ENCODE data around the gene OSBPL2.

OSBPL2 gene

GRCh38 chr20:62195736-62196135 is 42.6 kb upstream of the OSBPL2 start:
- no peak for DNase-seq (ENCODE audit: low read depth)
- no peak overlapping the region for H3K4me3 ChIP-seq (ENCODE audit: low read length)
- TF ChIP-seq, protein P1, sequence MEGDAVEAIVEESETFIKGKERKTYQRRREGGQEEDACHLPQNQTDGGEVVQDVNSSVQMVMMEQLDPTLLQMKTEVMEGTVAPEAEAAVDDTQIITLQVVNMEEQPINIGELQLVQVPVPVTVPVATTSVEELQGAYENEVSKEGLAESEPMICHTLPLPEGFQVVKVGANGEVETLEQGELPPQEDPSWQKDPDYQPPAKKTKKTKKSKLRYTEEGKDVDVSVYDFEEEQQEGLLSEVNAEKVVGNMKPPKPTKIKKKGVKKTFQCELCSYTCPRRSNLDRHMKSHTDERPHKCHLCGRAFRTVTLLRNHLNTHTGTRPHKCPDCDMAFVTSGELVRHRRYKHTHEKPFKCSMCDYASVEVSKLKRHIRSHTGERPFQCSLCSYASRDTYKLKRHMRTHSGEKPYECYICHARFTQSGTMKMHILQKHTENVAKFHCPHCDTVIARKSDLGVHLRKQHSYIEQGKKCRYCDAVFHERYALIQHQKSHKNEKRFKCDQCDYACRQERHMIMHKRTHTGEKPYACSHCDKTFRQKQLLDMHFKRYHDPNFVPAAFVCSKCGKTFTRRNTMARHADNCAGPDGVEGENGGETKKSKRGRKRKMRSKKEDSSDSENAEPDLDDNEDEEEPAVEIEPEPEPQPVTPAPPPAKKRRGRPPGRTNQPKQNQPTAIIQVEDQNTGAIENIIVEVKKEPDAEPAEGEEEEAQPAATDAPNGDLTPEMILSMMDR (conservative IDR thresholded peaks at IDR 0.05; ENCODE audit: low read depth, low read length): no peak

DNA sequence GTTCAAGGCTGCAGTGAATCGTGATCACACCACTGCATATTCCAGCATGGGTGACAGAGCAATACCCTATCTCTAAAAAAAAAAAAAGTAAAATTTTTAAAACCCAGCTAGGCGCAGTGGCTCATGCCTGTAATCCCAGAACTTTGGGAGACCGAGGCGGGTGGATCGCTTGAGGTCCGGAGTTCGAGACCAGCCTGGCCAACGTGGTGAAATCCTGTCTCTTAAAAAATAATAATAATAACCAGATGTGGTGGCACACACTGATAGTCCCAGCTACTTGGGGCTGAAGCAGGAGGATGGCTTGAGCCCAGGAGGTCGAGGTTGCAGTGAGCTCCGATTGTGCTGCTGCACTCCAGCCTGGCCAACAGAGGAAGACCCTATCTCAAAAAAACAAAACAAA is 42.0 kb upstream of the OSBPL2 start:
- no peak for DNase-seq (ENCODE audit: low read depth)
- TF ChIP-seq, protein P1 (conservative IDR thresholded peaks at IDR 0.05; ENCODE audit: low read depth, low read length): no peak
- no peak overlapping the region for H3K4me3 ChIP-seq (ENCODE audit: low read length)

DNA sequence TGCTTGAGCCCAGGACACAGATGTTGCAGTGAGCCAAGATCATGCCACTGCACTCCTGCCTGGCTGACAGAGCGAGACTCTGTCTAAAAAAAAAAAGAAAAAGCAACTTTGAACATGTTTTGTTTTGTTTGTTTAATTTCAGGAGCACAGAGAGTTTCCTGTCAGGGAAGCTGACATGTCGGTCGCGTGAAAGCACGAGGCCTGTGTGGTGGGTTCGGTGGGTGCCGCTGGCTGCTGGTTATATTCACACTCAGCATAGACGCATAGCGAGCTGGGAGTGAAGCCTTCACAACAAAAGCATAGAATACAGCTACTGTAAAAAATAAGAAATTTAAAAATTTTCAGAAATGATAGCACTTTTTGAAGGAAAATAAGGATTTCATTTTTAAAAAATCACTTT is 41.0 kb upstream of the OSBPL2 start:
- TF ChIP-seq, protein P1 (conservative IDR thresholded peaks at IDR 0.05; ENCODE audit: low read depth, low read length): no peak
- no peak for DNase-seq (ENCODE audit: low read depth)

GRCh38 chr20:62197801-62198200 is 40.5 kb upstream of the OSBPL2 start:
- no peak for DNase-seq (ENCODE audit: low read depth)
- TF ChIP-seq, protein P1 (conservative IDR thresholded peaks at IDR 0.05; ENCODE audit: low read depth, low read length): no peak
- no peak overlapping the region for H3K4me3 ChIP-seq (ENCODE audit: low read length)

More for the DNA sequence above, 41.0 kb upstream of the OSBPL2 start:
- H3K4me3 ChIP-seq (ENCODE audit: low read length): no peak overlapping the region

GRCh38 chr20:62198496-62198895 is 39.8 kb upstream of the OSBPL2 start:
- TF ChIP-seq, protein P1 (conservative IDR thresholded peaks at IDR 0.05; ENCODE audit: low read depth, low read length): no peak
- DNase-seq (ENCODE audit: low read depth): no peak
- no peak overlapping the region for H3K4me3 ChIP-seq (ENCODE audit: low read length)

DNA sequence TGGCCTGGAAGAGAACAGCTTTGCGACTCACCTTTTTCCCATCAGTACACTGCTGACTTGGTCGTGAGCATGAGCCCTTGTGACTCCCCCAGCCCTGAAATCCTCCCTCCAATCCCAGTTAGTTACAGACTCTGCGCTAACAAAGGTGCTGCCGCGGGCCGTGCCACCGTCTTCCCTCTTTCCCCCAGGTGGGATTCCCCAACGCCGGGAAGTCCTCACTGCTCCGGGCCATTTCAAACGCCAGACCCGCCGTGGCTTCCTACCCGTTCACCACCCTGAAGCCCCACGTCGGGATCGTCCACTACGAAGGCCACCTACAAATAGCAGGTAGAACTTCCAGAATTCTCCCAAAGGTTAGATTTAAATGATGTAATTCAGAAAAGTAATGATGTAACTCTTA is 39.4 kb upstream of the OSBPL2 start:
- no peak for DNase-seq (ENCODE audit: low read depth)
- TF ChIP-seq, protein P1 (conservative IDR thresholded peaks at IDR 0.05; ENCODE audit: low read depth, low read length): no peak
- no peak overlapping the region for H3K4me3 ChIP-seq (ENCODE audit: low read length)

DNA sequence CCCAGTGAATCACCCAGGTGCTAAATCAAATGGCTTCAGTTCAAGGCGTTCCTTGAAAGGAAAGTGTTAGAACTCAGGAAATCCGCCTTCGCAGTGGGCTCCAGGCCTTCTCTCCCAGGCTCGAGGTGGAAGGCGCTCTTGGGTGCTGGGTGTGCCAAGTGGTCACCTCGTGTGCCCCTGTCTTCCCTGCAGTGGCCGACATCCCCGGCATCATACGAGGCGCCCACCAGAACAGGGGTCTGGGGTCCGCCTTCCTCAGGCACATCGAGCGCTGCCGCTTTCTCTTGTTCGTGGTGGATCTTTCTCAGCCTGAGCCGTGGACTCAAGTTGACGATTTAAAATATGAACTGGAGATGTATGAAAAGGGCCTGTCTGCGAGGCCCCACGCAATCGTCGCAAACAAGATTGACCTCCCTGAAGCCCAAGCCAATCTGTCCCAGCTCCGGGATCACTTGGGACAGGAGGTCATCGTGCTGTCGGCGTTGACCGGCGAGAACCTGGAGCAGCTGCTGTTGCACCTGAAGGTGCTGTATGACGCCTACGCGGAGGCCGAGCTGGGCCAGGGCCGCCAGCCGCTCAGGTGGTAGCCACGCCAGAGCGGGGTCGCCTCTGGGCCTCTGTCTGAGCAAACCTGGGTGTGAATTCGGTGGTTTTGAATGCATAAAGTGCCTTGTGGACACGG is 37.7 kb upstream of the OSBPL2 start:
- no peak for DNase-seq (ENCODE audit: low read depth)
- TF ChIP-seq, protein P1 (conservative IDR thresholded peaks at IDR 0.05; ENCODE audit: low read depth, low read length): no peak
- no peak overlapping the region for H3K4me3 ChIP-seq (ENCODE audit: low read length)
